ENCODE results near the gene FKTN. TPM values are rescaled to one million over a fixed set of nuclear protein-coding genes. Genes with fewer than 3 reads are reported as not detected.

Gene FKTN
- polyA plus RNA-seq, 1 experiment = 8.2 TPM

DNA sequence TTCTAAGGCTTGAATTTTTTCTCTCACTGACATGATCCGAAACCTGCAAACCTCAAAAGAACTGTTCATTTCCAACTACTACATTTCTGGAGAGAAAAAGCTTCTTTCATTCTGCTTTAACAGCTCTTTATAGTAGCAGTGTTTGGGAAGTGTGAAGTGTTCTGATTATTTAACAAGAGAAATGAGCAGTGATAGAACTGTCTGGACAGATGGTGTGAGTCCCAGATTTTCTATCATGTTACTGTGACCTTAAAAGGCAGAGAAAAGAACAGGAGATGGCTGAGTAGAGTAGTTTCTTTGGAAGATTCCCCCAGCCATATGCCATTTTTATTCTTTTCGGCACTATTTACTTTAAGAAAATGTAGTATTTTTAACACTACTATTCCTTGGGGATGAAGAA is 63.1 kb downstream of the FKTN start:
- H3K36me3 ChIP-seq (ENCODE audit: control insufficient read depth, insufficient read depth, low read length) = no peaks in the 10 kb centered on the region
- POLR2A ChIA-PET = no interaction called here
- no peaks in the 10 kb centered on the region for H3K27me3 ChIP-seq (ENCODE audit: control insufficient read depth, insufficient read depth, low read length)
- no peak for DNase-seq (ENCODE audit: low read depth)
- CTCF ChIA-PET = interaction anchor here (2.4 to 2.9 kb wide), 2 partner anchors 12 to 97 kb away, joined by 6 to 10 read pairs; no protein-coding TSS in a partner anchor
- no peak overlapping the region for H3K4me3 ChIP-seq (ENCODE audit: low read depth, low read length)
- TF ChIP-seq, protein P1, sequence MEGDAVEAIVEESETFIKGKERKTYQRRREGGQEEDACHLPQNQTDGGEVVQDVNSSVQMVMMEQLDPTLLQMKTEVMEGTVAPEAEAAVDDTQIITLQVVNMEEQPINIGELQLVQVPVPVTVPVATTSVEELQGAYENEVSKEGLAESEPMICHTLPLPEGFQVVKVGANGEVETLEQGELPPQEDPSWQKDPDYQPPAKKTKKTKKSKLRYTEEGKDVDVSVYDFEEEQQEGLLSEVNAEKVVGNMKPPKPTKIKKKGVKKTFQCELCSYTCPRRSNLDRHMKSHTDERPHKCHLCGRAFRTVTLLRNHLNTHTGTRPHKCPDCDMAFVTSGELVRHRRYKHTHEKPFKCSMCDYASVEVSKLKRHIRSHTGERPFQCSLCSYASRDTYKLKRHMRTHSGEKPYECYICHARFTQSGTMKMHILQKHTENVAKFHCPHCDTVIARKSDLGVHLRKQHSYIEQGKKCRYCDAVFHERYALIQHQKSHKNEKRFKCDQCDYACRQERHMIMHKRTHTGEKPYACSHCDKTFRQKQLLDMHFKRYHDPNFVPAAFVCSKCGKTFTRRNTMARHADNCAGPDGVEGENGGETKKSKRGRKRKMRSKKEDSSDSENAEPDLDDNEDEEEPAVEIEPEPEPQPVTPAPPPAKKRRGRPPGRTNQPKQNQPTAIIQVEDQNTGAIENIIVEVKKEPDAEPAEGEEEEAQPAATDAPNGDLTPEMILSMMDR (IDR thresholded peaks at IDR 0.05; ENCODE audit: insufficient read depth, low read depth, low read length) = no peak

DNA sequence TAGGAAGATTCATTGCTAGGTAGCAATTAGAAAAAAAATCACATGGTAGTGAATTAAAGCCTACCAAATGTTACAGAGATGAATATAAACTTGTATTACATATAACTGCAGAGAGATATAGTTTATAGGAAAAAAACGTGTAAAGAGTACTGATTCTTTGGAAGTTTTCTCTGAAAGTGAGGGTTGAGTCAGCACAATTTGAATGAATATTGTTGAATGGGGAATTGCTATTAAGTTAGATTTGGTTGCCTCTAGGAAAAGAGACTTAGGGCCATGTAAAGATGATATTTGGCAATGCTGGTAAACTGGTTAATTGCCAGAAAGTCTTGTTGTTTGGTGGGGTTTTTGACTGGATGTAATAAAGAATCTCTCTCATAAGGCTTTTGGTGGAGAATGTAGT is 67.2 kb downstream of the FKTN start:
- DNase-seq (ENCODE audit: low read depth) = no peak
- H3K36me3 ChIP-seq (ENCODE audit: control insufficient read depth, insufficient read depth, low read length) = no peaks in the 10 kb centered on the region
- TF ChIP-seq, protein P1 (IDR thresholded peaks at IDR 0.05; ENCODE audit: insufficient read depth, low read depth, low read length) = no peak
- POLR2A ChIA-PET = no interaction called here
- no peak overlapping the region for H3K4me3 ChIP-seq (ENCODE audit: low read depth, low read length)
- CTCF ChIA-PET = no interaction called here
- H3K27me3 ChIP-seq (ENCODE audit: control insufficient read depth, insufficient read depth, low read length) = no peaks in the 10 kb centered on the region

DNA sequence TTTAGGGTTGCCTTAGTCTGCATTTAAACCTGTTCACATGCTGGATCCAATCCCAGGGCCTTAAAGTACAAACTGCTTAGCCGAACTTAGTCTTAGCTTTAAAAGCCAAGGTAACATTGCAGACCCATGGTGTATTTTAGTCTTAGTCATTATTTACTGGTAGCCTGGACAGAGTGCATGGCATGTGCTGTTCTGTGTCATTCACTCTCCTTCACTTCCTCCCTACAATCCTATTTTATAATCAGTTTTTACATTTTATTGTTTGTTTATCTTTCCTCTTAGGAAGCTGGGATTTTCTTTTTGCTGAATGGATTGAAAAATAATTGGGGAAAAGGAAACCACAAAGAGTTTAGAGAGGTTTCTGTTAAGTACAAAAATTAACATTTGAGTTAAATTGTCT is 74.9 kb downstream of the FKTN start:
- TF ChIP-seq, protein P1 (IDR thresholded peaks at IDR 0.05; ENCODE audit: insufficient read depth, low read depth, low read length) = no peak
- H3K4me3 ChIP-seq (ENCODE audit: low read depth, low read length) = no peak overlapping the region
- no peaks in the 10 kb centered on the region for H3K36me3 ChIP-seq (ENCODE audit: control insufficient read depth, insufficient read depth, low read length)
- CTCF ChIA-PET = interaction anchor here (1.1 kb wide), 1 partner anchor 10 kb away, joined by 4 read pairs; no protein-coding TSS in a partner anchor
- H3K27me3 ChIP-seq (ENCODE audit: control insufficient read depth, insufficient read depth, low read length) = no peaks in the 10 kb centered on the region
- POLR2A ChIA-PET = no interaction called here
- DNase-seq (ENCODE audit: low read depth) = no peak

DNA sequence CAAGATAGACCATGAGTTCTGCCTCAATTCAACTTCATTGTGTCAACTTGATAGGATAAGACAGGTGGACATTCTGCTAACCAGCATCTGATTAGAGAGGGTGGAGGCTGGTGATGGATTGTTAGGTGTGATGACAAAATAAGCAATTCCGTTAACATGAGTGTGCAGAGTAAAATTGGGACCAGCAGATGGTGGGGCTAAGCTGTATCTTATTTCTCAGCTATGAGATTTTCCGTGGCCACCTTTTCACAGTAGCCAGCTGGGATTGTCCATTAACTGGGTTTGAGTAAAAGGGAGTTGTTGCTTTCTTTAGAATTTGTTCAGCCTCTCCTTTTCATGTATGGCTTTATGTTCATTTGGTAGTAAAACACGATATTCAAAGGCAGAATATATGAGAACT is 75.5 kb downstream of the FKTN start:
- POLR2A ChIA-PET = no interaction called here
- H3K27me3 ChIP-seq (ENCODE audit: control insufficient read depth, insufficient read depth, low read length) = no peaks in the 10 kb centered on the region
- no peak overlapping the region for H3K4me3 ChIP-seq (ENCODE audit: low read depth, low read length)
- CTCF ChIA-PET = interaction anchor here (1.0 to 1.1 kb wide), 2 partner anchors 10 to 57 kb away, joined by 3 to 4 read pairs; no protein-coding TSS in a partner anchor
- no peak for DNase-seq (ENCODE audit: low read depth)
- no peaks in the 10 kb centered on the region for H3K36me3 ChIP-seq (ENCODE audit: control insufficient read depth, insufficient read depth, low read length)
- TF ChIP-seq, protein P1 (IDR thresholded peaks at IDR 0.05; ENCODE audit: insufficient read depth, low read depth, low read length) = no peak

DNA sequence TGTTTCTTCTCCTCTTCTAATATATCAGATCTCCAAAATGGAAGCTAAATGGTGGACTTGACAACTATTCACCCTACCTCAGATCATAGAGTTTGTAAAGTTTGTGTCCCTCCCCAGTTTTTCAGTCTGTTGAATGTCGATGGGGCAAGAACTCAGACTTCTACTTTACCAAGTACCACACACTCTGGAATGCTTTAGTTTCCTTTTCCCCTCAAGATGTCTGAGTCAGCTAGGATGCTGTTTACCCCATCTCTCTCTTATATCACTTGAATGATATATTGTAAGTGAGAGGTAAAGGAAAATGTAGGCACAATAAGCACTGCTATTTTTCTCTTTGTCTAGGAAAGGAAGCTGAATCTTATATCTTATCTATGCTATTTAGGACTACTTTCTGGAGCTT is 78.4 kb downstream of the FKTN start:
- ChIA-PET CTCF (interaction anchor here (1.3 to 1.9 kb wide), 2 partner anchors 9 to 12 kb away, joined by 3 to 4 read pairs; no protein-coding TSS in a partner anchor), POLR2A (no interaction called here)
- Histone ChIP-seq H3K27me3 (ENCODE audit: control insufficient read depth, insufficient read depth, low read length) (no peaks in the 10 kb centered on the region), H3K36me3 (ENCODE audit: control insufficient read depth, insufficient read depth, low read length) (no peaks in the 10 kb centered on the region), H3K4me3 (ENCODE audit: low read depth, low read length) (no peak overlapping the region)
- no peak for DNase-seq (ENCODE audit: low read depth)
- TF ChIP-seq, protein P1 (IDR thresholded peaks at IDR 0.05; ENCODE audit: insufficient read depth, low read depth, low read length) = no peak
